ENCODE results near the gene SGK2.

Gene SGK2

GRCh38 chr20:43536817-43537440, 21.9 kb upstream of the SGK2 start:
- DNase-seq, result no peak

GRCh38 chr20:43537921-43538877, 20.6 kb upstream of the SGK2 start:
- DNase-seq, result no peak

GRCh38 chr20:43538878-43539700, 19.7 kb upstream of the SGK2 start:
- no peak for DNase-seq

GRCh38 chr20:43539975-43540672, 18.7 kb upstream of the SGK2 start:
- no peak for DNase-seq

- DNase-seq, result no peak
Observed at GRCh38 chr20:43540673-43541060, 18.2 kb upstream of the SGK2 start.

GRCh38 chr20:43541214-43541613, 17.6 kb upstream of the SGK2 start:
- no peak for DNase-seq

- no peak for DNase-seq
Observed at GRCh38 chr20:43542161-43542560, 16.7 kb upstream of the SGK2 start.

- no peak for DNase-seq
Observed at GRCh38 chr20:43542674-43543073, 16.2 kb upstream of the SGK2 start.

- DNase-seq, result no peak
Observed at GRCh38 chr20:43543138-43543537, 15.7 kb upstream of the SGK2 start.

GRCh38 chr20:43544501-43544900, 14.3 kb upstream of the SGK2 start:
- no peak for DNase-seq

GRCh38 chr20:43545837-43546578, 12.8 kb upstream of the SGK2 start:
- DNase-seq, result no peak

GRCh38 chr20:43548273-43548880, 10.4 kb upstream of the SGK2 start:
- no peak for DNase-seq

- DNase-seq, result no peak
Observed at GRCh38 chr20:43549416-43550065, 9.3 kb upstream of the SGK2 start.

GRCh38 chr20:43550456-43550855, 8.4 kb upstream of the SGK2 start:
- DNase-seq, result no peak

GRCh38 chr20:43554369-43554768, 4.5 kb upstream of the SGK2 start:
- DNase-seq, result no peak

GRCh38 chr20:43559147-43559987, 540 bp downstream of the SGK2 start:
- no peak for DNase-seq

- DNase-seq, result no peak
Observed at GRCh38 chr20:43560974-43561373, 2.1 kb downstream of the SGK2 start.

GRCh38 chr20:43563429-43563828, 4.6 kb downstream of the SGK2 start:
- no peak for DNase-seq

- DNase-seq, result no peak
Observed at GRCh38 chr20:43563991-43564390, 5.2 kb downstream of the SGK2 start.

GRCh38 chr20:43564455-43564854, 5.6 kb downstream of the SGK2 start:
- DNase-seq, result no peak

Data from activated gamma-delta T cell (primary cell).